HG02798 (cell line): Measurements from ENCODE around the gene MTG2.

ENCODE experiments used
- ATAC-seq: cut with Tn5 transposase; IDR thresholded peaks from one replicate; pipeline ENCODE4 v1.9.1; 2021; ENCODE audit warnings: mild to moderate bottlenecking; ENCODE audit not compliant: unreplicated experiment, poor library complexity

The MTG2 gene

GRCh38 chr20:62160253-62160652, 22.6 kb upstream of the MTG2 start:
- ATAC-seq = no peak

DNA sequence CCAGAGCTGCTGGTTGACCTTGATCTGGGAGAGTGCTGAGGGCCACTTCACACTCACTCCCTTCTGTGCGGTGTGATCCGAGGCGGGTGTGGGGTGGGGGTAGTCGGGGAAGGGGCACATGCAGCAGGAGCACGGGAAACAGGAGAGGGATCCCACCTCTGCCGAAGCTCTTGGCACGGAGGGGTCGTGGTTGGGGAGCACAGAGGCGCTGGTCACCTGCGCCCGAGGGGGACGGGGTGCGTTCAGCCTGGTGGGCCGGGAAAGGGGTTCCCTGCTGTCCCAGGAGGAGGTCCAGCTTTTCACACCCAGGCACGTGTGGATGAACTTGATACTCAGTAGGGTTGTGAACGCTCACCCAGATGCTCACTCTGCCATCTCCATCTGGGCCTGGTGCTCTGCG, 22.0 kb upstream of the MTG2 start:
- no peak for ATAC-seq

GRCh38 chr20:62161347-62161746, 21.5 kb upstream of the MTG2 start:
- no peak for ATAC-seq

DNA sequence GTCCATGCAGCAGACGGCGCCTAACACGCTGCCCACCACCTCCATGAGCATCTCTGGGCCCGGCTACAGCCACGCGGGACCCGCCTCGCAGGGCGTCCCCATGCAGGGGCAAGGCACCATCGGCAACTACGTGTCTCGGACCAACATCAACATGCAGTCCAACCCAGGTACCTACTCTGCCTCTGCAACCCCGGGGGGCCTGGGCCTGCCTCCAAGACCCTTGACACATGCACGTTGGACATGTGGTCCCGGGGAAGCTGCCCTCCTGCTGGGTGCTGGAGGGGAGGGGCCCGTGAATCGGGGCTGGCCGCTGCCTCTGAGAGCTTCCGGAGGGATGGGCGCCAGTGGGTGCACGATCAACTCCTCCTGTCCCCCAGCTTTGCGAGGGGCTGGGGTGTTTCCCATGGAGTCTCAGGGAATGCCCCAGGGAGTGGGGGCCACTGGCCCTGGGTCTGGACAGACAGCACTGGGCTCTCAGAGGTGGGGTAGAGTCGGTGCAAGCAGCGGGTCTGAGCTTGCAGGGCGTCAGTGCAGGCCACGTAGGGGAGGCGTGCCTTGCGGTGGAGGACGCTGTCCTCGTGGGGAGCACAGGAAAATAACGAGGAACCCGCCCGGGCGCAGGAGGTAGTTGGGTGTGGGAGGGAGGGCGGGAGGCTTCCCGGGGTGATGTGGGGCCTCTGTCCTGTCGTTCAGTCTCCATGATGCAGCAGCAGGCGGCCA, 19.9 kb upstream of the MTG2 start:
- no peak for ATAC-seq

- no peak for ATAC-seq
Observed at GRCh38 chr20:62163485-62163865, 19.4 kb upstream of the MTG2 start.

GRCh38 chr20:62163986-62164762, 18.7 kb upstream of the MTG2 start:
- ATAC-seq = no peak

DNA sequence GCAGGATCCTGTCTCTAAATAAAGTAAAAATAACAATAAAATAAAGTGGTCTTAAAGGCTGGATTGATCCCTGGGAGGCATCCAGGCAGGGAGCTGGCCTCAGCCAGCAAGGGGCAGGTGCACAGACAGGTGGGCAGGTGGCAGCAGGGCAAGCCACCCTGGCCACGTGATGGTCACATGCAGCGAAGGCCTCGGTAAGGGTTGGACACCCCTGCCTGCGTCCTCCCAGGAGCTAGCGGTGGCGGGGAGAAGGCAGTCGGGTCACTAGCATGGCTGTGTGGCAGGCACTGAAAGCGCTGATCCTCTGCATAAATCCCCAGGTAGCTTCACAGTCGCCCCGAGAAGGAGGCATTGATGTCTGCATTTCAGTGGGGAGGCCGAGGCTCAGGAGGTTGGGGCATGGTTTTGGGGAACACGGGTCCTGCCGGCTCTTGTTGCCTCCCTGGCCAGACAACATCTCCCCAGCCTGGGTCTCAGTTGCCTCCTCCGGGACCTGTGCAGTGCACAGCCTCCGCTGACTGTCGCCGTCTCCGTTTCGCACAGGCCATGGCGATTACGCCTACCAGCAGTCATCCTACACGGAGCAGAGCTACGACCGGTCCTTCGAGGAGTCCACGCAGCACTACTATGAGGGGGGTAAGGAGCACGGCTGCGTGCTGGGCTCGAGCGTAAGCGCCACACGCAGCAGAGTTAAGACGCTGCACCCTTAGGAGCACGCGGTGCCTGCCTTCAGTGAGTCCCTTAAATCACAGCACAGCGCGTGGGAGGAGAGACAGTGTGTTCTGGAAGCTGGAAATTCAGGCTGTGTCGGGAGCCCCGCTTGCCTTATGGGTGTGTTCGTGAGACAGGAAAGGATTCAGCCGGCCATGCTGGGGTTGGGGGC, 17.7 kb upstream of the MTG2 start:
- ATAC-seq = no peak

GRCh38 chr20:62165762-62166399, 16.9 kb upstream of the MTG2 start:
- no peak for ATAC-seq

- no peak for ATAC-seq
Observed at GRCh38 chr20:62167474-62167873, 15.4 kb upstream of the MTG2 start.

- ATAC-seq = no peak
Observed at GRCh38 chr20:62168061-62168460, 14.8 kb upstream of the MTG2 start.

DNA sequence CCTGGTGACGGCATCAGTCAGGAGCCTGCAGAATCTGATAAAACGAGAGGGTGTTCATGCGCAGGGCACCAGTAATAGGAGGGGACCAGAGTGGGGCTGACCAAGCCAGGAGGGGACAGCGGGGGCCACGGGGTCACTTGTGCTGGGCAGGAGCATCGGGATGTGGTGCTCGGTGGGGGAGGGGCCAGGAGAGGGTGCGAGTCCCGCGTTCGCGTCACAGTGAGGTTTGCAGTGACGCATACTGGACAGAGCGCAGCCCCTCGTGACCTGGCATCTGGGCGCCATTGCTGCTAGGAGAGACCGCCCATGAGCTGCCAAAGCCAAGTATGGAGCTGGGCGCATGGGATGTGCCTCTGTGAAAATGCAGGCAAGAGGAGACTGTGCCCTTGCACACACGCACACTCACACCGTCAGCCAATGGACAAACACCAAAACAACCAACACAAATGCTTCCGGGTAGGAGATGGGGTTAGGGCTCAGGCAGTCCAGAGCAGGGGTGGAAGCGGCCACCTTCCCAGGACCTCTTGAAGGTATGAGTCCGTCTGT, 13.9 kb upstream of the MTG2 start:
- ATAC-seq = no peak

GRCh38 chr20:62170536-62170935, 12.3 kb upstream of the MTG2 start:
- ATAC-seq = no peak

DNA sequence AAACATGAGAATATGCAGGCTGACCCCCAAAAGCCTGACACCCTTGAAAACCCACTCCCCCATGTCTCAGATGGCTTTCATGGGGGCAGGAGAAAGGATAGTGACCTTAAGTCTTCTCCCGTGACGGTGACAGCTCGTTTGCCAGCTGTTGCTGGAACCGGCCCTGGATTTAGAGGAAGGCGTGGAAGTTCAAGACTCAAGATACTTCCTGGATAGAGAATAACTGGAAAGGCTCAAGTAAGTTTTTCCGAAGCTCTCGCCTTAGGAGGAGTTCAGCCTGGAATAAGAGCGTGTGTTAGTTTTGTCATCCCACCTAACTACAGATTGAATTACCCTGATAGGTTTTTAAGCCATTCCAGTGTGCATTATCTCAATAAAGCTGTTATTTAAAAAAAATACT, 11.6 kb upstream of the MTG2 start:
- no peak for ATAC-seq

GRCh38 chr20:62172666-62173065, 10.2 kb upstream of the MTG2 start:
- ATAC-seq = no peak

DNA sequence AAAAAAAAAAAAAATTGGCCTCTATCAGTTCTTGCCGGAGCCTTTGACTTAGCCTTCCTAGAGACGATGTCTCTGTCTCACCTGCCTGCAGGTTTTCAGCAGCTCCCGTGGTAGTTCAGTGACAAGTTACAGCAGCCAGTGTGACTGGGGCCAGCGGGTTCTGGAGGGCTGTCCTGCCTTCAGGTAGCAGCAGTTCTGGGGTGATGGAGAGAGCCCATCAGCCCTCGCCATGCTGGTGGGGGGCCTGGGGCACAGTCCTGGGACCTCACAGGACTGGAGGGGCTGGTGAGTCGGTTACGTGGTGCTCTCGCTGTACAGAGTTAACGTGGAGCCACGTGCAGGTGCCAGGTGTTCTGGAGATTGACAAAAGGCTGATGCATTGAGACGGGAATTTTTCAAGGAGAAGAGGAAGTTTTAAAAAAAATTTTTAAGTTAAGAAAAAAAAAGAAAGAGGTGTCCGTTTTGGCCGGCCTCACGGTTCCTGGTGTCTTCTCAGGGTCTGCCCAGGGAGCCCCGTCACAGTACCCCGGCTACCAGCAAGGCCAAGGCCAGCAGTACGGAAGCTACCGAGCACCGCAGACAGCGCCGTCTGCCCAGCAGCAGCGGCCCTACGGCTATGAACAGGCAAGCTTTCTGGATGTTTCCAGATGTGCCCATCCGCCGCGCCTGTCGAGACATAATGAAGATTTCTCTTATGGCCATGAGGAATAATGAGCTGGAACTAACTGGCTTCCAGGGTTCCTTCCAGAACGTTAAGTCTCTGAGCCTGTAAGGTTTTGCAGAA, 8.6 kb upstream of the MTG2 start:
- no peak for ATAC-seq

DNA sequence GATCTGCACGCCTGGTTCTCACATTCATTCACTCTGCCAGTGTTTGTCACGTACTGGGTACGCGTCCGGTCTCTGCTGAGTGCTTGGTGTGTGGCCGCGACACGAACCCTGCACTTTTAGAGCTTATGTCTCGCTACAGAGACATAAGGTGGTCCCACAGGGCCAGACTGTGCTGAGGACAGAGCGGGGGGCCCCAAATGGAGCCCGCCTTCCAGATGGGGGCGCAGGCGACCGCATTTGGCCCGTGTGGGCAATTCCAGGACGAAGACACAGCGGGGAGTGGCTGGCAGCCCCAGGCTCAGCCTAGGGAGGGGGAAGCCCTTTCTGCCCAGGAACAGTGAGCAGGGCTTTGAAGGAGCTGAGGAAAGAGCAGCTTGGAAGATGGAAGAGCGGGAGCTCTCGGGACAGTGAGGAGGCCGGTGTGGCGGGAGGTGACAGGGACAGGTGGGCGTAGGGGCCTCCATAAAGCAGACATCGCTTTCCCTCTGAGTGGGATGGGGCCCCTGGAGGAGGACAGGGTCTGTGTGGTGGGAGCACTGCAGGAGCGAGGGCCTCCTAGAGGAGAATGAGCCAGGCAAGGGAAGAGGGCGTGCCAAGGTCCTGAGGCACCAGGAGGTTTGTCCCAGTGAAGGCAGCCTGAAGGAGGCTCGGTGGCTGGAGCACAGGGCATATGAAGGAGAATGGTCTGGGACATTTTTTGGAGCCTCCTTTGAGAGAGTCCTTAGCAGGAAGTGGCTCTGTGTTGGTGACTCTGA, 7.8 kb upstream of the MTG2 start:
- no peak for ATAC-seq

DNA sequence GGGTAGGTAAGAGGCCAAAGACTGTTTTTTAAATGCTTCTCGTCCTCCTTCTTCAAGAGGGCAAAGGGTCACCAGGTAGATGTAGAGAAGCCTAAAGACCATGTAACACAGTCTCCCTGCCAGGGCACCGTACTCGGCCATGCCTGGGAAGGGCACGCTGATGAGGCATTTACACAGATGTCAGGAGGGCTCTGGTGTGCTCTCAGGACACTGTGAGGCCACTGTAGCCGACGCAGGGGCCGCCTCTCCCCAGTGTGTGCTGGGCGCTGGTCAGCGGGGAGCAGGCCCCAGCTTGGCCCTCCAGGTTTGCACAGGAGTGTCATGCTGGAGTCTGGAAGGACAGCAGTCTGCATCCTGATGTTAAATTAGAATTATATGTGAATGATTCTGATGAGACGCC, 7.1 kb upstream of the MTG2 start:
- no peak for ATAC-seq

DNA sequence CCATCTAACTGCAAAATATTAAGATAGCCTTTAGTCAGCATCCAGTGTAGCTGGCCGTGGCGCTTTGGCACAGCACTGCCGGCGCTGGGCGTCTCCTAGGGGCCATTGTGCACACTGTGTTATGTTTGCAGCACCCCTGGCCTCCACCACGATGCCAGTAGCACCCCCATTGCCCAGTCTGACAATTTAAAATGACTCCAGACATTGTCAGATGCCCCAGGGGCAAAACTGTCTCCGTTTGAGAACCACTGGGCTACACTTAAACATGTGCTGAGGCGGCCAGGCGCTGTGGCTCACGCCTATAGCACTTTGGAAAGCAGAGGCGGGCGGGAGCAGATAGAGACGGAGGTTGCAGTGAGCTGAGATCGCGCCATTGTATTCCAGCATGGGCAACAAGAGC, 6.0 kb upstream of the MTG2 start:
- no peak for ATAC-seq

- no peak for ATAC-seq
Observed at GRCh38 chr20:62177307-62177706, 5.5 kb upstream of the MTG2 start.
